SKM-1 (cell line): ENCODE data around the gene LGALS7.
"Not testable (repeated sequence)": the region's sequence is repeated elsewhere in the genome, so short reads cannot be mapped to it uniquely, and the experiment has no call there.

Source experiments
- DNase-seq: peaks from one replicate; lab custom pipeline; 2025; ENCODE audit not compliant: unreplicated experiment; lab: John Stamatoyannopoulos, UW

LGALS7 gene

GRCh38 chr19:38800577-38801347 lies 27.4 kb upstream of the LGALS7 start:
- no peak for DNase-seq

GRCh38 chr19:38799104-38799503 lies 25.8 kb upstream of the LGALS7 start:
- no peak for DNase-seq

- not testable (repeated sequence) for DNase-seq
Observed at GRCh38 chr19:38797781-38798180, 24.5 kb upstream of the LGALS7 start.

- no peak for DNase-seq
Observed at GRCh38 chr19:38796154-38796553, 22.8 kb upstream of the LGALS7 start.

GRCh38 chr19:38795549-38795948 lies 22.2 kb upstream of the LGALS7 start:
- DNase-seq = no peak

GRCh38 chr19:38793671-38794070 lies 20.4 kb upstream of the LGALS7 start:
- no peak for DNase-seq

- no peak for DNase-seq
Observed at GRCh38 chr19:38793177-38793576, 19.9 kb upstream of the LGALS7 start.

GRCh38 chr19:38792250-38793111 lies 19.2 kb upstream of the LGALS7 start:
- DNase-seq = no peak

- DNase-seq = not testable (repeated sequence)
Observed at GRCh38 chr19:38791451-38792064, 18.2 kb upstream of the LGALS7 start.

- DNase-seq = not testable (repeated sequence)
Observed at GRCh38 chr19:38790507-38791403, 17.4 kb upstream of the LGALS7 start.

GRCh38 chr19:38788478-38789243 lies 15.3 kb upstream of the LGALS7 start, which contains the start of gene LGALS7B:
LGALS7B (plus strand) TSS chr19:38789200; CDS start chr19:38789227, 27 bp downstream.
- no peak for DNase-seq

GRCh38 chr19:38786572-38787265 lies 13.4 kb upstream of the LGALS7 start:
- DNase-seq = no peak

- DNase-seq = not testable (repeated sequence)
Observed at GRCh38 chr19:38786061-38786460, 12.7 kb upstream of the LGALS7 start.

GRCh38 chr19:38785187-38785699 lies 11.9 kb upstream of the LGALS7 start:
- no peak for DNase-seq

GRCh38 chr19:38784224-38784623 lies 10.9 kb upstream of the LGALS7 start:
- no peak for DNase-seq

- DNase-seq = not testable (repeated sequence)
Observed at GRCh38 chr19:38782212-38782611, 8.9 kb upstream of the LGALS7 start.

- no peak for DNase-seq
Observed at GRCh38 chr19:38781058-38781457, 7.7 kb upstream of the LGALS7 start.

GRCh38 chr19:38780443-38780842 lies 7.1 kb upstream of the LGALS7 start:
- no peak for DNase-seq

- DNase-seq = no peak
Observed at GRCh38 chr19:38778733-38779132, 5.4 kb upstream of the LGALS7 start.
